CD4-positive, alpha-beta T cell treated with Interleukin-10 for 1 hour (primary cell): ENCODE measurements around the gene TTC1.
"Not testable (repeated sequence)": the region's sequence is repeated elsewhere in the genome, so short reads cannot be mapped to it uniquely, and the experiment has no call there.

Experiments
- DNase-seq: peaks from one replicate; pipeline ENCODE4 v3.0.0-alpha.2; 2020

Gene TTC1, protein sequence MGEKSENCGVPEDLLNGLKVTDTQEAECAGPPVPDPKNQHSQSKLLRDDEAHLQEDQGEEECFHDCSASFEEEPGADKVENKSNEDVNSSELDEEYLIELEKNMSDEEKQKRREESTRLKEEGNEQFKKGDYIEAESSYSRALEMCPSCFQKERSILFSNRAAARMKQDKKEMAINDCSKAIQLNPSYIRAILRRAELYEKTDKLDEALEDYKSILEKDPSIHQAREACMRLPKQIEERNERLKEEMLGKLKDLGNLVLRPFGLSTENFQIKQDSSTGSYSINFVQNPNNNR

DNA sequence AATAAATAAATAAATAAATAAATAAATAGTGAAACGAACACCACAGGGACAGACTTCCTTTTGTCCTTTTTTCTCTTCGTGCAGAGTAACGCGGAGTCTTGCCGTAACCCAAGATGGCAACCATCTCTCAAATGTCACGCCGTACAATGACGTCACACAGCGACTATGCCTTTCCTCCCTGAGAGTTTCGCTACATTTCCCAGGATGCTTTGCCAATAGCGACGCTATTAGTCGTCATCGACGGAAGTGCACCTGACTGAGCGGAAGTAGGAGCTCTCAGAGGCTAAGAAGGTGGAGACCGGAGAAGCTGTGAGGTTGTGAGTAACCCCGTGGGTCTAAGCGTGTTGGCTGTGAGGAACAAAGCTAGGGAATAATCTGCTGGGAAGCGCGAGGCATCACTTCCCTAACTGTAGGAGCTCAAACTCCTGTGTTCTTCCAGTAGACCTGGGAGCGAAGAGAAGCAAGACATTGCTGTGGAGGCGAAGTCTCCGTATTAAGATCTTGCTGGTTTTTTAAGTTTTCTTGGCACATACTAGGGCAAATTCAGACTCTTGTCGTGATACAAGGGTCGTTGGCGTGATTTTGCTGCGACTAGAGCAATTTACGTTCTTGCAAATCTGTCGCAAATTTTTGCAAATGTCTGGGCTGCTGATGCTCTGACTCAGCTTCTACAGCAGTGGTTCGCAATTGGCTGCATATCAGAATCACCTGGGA is at the start of gene TTC1:
Gene TTC1 (plus strand): TSS at position 263 of the 714 bp plus-strand sequence. CDS start 1,390 bp downstream, outside the sequence.
- peak; percentile 96 for DNase-seq

DNA sequence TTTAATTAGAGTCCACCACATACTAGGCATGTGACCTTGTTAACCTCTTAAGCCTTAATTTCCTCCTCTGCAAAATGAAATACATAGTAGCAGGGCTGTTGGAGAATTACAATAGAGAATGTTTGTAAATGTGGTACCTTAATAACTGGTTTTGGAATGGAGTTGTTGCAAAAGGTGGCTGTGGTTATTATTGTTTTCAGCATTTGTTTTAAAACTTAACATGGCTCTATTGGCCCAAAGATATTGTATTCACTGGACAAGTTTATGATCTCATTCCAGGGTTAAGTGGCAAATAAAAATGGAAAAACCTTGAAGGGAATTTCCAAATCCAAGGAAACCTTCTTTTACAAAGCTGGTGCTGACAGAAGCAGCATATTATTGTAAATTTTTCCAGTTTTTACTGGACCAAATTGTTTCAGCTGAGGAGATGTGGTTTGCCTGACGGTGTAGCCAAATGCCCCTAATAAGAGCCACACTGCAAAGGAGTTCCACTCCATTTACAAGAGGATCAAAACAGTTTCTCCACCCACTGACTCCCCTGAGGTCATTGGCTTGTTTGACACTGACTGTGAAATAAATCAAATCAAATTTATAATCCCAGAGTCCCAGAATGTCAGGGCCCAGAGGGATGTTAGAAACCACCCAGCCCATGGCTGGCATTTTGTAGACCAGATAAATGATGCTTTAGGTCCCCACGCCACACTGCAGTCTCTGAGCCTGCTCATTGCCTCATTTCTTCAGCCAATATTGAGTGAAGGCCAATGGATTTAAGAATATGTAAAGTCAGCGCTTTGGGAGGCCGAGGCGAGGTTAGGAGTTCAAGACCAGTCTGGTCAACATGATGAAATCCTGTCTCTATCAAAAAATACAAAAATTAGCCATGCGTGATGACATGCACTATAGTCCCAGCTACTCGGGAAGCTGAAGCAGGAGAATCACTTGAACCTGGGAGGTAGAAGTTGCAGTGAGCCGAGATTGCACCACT is 47.5 kb upstream of the TTC1 start:
- DNase-seq, result no peak

DNA sequence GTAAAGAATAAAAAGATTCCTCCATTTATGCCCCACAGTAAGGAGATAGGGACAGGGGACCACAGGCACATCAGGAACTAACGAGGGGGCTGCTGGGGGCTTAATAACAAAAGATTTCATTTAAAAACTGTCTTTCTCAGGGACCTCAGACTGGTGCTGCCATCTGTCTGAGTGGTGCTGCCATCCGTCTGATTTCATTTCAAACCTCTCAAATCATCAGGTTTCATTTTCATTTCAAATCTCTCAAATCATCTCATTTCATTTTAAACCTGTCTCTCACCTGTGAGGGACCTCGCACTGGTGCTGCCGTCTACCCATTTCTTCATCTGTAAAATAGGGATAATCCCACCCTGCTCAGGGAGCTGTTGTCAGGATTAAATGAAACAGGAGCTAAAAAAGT is 46.7 kb upstream of the TTC1 start:
- DNase-seq, result no peak

DNA sequence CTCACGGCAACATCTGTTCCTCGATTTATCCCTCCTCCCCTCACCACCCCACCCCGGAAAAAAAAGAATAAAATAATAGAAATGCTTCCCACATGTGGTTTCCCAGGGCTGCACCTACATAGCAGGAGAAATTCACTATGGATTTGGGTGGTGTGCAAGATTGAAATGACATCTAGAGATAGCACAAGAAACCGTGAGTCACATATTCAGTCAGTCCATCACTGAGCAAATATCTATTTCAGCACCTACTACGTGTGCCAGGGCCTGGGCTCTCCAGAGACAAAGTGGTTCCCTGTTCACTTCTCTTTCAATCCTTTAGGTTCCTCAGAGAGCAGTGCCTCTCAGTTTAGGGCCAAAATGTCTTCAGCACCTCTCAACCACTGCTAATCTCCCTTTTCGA is 45.0 kb upstream of the TTC1 start:
- DNase-seq, result no peak

DNA sequence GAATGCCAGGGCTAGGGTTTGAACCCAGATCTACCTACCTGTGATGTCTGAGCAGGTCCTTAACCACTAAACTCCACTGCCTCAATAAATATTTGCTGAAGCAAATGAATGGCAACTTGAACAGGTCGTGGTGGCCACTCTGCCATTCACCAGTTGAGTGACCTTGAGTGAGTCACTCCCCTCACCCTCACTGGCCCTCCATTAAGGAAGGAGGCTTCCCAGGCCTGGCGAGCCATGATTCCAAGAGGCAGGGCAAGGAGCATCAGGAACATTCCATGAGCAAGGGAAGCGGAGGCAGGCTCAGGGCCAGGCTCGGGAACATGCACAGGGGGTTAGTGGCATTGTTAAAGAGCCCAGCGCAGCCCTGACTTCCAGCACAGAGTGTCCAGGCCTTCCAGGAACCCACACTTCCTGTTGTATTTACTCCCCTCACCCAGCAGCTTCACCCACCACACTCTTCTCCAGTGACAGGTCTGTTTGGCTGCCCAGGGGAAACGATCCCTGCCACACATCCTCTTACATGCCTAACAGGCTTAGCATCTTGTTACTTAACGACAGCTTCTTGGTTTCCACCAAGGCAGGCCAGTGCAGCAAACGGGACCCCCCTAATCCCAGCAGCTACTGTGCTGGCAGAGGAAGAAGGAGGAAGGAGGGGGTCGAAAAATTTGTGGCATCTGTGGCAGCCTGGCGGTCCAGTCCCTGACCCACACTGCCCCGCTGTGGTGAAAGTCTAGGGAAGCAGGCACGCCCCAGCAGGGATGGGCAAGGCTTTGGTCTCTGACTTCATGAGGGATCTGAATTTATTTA is 43.7 kb upstream of the TTC1 start:
- peak; percentile 8 for DNase-seq

DNA sequence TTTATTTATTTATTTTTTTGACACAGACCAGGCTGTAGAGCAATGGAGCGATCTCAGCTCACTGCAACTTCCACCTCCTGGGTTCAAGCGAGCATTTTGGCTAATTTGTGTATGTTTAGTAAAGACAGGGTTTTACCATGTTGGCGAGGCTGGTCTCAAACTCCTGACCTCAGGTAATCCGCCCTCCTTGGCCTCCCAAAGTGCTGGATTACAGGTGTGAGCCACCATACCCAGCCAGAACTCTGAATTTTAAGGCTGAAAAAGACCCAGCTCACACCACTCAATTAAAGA is 43.2 kb upstream of the TTC1 start:
- not testable (repeated sequence) for DNase-seq

DNA sequence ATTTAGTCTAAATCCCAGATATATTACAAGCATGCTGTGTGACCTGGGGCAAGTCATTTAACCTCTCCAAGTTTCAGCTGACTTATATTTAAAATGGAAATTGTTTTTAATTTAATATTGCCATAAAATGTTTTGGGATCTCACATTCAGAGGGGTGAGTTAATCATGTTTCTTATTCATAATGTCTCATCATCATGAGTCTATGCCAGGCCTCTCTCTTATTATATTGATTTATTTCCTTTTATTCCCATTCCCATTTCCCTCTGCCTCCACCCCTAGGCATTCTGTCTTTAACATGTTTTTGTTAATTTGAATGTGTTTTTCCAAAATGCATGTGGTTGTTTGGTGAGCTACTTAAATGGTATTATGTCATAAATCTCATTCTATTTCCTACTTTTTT is 39.0 kb upstream of the TTC1 start:
- no peak for DNase-seq

DNA sequence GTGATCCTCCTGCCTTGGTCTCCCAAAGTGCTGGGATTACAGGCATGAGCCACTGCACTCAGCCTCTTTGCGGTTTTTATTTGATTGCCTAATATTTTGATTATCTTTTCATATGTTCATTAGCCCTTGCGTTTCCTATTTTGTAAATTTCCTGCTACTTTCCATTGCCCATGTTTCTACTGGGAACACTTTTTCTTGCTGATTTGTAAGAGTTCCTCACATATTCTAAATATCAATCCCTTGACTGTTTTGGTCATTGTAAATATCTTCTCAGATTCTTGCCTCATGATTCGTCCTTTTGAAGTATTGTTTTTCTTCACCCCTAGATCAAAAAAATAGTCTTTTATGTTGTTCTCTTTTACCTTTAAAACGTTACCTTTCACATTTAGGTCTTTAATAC is 37.9 kb upstream of the TTC1 start:
- DNase-seq, result no peak

DNA sequence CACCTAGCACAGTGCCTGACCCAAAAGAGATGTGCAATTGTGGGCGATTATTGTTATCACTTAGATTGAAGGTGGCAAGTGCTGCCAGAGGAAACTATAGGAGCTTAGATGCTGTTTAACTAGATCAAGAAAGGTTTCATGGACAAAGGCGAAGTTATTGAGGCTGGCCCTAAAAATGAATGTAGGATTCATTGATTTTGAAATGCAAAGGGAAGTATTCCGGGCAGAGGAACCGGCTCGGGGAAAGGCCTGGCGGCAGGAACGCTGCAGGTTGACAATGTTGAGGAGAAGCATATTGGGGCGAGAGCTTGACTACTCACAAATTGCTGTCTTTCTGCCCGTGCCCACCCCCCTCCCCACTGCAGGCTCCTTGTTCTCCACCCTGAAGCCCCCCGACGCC is 37.4 kb upstream of the TTC1 start:
- no peak for DNase-seq

DNA sequence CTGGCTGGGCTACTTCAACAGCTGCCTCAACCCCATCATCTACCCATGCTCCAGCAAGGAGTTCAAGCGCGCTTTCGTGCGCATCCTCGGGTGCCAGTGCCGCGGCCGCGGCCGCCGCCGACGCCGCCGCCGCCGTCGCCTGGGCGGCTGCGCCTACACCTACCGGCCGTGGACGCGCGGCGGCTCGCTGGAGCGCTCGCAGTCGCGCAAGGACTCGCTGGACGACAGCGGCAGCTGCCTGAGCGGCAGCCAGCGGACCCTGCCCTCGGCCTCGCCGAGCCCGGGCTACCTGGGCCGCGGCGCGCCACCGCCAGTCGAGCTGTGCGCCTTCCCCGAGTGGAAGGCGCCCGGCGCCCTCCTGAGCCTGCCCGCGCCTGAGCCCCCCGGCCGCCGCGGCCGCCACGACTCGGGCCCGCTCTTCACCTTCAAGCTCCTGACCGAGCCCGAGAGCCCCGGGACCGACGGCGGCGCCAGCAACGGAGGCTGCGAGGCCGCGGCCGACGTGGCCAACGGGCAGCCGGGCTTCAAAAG is 36.9 kb upstream of the TTC1 start:
- no peak for DNase-seq

DNA sequence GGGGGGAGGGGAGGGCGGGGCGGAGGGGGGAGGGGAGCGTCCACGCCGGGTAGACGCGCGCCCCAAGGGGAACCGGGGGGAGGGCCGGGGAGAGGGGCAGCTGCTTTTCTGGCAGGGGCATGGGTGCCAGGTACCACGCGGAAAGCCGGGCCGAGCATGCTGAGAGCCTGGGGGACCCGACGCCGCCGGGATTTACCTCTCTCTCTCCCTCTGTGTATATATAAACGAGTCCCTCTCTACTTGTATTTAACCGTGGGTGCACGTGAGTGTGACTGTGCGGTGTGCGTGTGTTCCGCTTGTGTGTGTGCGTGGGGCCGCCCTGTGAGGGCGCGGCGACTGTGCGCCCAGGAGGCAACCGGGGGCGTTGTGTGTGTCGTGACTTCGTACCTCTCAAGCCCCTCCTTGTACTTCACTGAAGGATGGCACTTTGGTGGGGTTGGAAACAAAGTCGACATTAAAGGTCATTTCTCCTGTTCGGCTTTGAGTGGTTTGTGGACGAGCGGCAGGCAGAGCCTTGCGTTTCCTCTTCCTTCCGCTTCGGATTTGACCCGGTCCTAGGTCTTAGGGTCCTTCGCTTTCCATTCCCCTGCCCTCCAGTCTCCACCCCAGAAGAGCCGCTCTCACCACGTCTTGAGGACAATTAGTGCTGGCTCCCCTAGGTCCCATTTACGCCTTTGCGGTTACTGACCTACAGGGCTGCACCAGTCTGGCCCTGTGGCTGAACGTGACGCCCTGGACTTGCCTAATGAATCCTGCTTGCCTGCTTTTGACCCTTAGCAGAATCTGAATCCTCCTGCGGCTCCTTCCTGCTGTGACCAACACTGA is 36.2 kb upstream of the TTC1 start:
- DNase-seq, result no peak

DNA sequence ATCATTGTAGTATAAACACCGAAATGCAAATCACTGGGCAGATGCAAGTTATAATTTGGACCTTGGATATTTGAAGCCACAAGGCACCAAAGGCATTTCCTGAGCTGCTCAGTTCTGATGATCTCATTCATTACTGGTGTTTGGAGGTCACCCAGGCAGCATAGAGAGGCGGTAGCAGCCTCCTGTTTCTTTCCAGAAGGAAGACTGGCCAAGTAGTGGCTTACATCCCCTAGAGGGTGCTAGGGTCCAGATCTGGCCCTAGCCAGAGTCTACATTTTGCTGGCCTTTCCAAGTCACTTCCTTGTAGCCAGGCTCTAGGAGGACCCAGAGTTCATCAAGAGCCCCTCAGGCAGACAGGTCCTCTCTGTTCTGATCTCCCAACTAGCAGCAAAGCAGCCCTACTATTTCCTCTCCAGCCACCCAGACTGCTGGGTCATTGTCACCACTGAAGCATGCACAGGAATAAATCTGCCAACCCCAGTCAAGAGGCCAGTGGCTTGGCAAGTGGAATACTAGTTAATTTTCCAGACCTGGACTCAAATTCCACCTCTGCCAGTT is 33.4 kb upstream of the TTC1 start:
- no peak for DNase-seq

DNA sequence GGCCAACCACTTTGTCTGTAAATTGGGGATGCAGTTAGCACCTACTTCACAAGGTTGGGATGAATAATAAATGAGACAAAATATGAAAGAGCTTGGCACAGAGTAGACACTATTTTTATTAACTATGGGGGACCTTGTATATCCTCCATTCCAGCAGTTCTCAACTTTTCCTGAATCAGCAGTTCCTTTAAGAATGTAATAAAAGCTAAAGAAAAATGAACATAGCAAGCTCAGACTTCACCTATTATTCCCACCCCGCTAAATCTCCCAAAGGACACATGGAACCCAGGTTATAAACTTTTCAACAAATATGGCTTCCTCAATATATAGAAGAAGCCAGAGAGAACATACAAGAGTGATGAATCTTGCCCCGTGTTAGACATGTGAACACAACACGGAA is 32.0 kb upstream of the TTC1 start:
- no peak for DNase-seq

DNA sequence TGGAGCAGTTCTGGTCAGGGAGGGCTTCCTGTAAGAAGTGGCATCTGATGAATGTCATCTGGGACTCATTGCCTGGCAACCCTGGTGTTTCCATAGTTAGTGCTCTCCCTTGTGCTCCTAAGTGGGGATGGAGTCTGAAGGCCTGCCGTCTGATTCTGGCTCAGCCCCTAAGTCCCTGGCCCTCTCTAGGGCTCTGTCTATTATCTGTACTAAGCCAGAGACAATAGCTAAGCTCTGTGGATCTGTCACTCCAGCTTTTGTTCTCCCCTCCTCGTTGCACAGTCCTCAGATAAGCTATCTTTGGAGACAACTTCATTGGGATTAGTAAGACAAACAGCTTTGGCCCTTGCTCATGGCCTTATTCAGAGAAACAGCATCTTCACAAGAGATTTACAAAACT is 30.6 kb upstream of the TTC1 start:
- no peak for DNase-seq

DNA sequence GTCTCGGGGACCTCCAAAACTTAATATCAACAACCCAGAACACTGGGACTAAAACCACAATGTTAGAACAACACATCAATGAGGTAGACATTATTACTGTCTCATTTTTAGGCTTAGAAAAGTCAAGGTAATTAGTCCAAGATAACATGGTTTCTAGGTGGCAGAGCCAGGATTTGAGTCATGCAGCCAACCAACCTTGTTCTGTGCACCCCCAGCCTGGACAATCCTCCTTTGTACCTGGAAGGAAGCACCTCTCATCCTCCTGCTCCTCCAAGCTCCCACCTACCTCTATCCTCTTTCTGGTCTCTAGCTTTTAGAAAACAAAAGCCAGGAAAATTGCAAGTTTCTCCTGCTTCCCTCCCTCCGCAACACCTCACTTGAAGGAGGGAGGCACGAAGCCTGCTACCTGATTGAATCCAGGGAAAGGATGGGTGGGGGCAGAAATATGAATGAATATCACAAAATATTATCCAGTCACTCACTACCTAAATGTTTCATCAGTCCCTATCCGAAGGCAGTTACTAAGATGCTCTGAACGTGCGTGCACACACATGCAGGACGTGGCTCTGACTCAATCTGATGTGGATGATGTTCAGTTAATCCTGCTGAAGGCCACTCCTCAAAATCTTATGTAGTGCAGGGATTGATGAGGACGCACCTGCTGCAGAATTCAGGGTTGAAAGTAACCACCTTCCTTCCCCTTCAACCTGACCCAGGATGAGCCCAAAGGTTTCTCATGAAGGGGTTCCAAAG is 26.3 kb upstream of the TTC1 start:
- DNase-seq, result no peak

DNA sequence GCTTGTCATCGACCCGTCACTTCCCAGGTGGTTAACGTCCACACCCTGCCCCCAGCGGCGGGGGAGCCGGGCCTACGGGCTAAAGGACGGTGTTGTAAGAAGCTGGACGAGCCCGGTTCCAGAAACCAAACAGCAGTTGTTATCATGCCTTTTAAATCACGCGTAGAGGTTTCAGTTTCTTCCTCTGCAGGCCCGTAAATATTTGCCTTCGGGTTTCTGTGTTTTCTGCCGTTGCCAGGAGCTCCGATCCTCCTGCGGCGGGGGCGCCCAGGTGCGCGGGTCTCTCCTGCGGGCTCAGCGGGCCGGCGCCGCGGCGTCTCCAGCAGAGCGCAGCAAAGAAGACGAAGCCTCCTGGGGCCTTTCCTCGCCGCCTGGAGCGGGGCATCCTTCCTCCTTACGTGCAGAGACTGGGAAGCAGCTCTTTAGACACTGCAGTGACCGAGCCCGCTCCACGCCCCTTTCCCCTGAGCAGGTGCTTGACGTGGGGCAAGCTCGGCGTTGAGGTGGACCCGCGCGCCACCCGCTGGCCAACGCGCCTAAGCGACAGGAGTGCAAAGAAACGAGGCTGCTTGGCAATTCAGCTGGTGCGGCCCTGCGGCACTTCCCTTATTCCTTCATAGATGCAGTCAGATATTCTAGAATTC is 21.8 kb upstream of the TTC1 start:
- DNase-seq, result peak; percentile 72

DNA sequence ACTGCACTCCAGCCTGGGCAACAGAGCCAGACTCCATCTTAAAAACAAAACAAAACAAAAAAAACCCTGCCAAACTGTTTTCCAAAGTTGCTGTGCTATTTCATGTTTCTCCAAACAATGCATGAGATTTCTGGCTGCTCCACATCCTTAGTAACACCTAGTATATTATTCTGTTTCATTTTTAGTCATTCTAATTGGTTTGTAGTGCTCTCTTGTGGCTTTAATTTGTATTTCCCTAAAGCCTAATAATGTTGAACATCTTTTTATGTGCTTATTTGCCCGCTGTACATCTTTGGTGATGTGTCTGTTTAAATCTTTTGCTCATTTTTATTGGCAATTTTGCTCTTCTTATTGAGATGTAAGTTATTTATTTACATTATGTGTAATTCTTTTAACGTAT is 18.4 kb upstream of the TTC1 start:
- DNase-seq, result no peak

DNA sequence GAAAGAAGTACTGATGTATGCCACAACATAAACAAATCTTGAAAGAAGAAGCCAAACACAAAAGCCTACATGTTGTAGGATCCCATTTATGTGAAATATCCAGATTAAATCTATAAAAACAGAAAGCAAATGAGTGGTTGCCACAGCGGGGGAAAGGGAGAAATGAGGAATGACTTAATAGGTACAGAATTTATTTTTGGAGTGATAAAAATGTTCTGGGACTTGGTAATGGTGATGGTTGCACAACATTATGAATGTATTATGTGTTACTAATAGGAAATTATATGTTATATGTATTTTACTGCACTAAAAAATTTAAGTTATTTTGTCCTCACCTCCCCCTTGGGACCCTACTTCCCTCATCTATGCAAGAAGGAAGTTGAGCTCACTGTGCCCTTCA is 16.4 kb upstream of the TTC1 start:
- no peak for DNase-seq

DNA sequence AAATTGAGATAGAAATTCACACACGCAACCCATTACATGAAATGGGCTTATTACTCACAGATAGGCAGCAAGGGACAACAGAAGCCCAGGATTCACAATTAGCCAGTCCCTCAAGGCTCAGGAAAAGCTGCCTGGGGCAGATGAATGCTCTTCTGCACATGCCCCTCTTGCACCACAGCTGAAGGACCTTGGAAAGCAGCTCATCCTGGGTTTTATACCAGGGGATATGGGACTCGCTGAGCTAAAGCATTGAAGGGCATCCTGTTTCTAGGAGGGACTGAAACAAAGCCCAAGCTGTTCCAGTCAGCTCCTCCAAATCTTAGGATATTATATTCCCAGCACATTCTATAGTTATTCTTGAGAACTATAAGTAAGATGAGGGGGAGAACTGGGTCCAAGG is 15.7 kb upstream of the TTC1 start:
- DNase-seq, result no peak

DNA sequence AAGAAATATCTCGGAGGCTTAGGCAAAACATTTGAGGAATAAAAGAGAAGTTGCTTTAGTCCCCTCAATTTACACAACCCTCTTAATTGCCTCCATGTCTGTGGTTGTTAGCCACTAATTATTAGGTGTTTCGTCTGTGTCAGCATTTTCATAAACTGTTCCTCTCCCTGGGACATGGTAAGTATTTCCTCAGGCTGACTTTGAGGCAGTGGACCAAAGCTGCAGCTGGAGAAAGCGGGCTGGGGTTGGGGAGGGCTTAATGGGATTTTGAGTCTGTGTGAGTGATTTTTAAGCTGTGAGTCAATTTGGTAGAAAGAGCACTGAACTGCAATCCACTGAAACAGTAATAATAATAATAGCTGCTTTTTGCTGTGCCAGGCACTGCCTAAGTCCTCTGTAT is 13.0 kb upstream of the TTC1 start:
- DNase-seq, result no peak
